Neuronal stem cell (in vitro differentiated cells): ENCODE measurements around the gene HS3ST3B1.
A peak's percentile ranks its signal among the peaks of the same experiment; 100 is the strongest.

Experiments
- DNase-seq: peaks from one replicate; pipeline ENCODE4 v3.0.0-alpha.2; 2013; ENCODE audit warnings: low spot score
- H2AFZ ChIP-seq: one replicate; pipeline ENCODE4 v1.6.1; 2013; ENCODE audit warnings: mild to moderate bottlenecking, low read length, inconsistent platforms
- H2AK5ac ChIP-seq: 2 replicates; pipeline ENCODE4 v1.6.1; 2013; ENCODE audit warnings: low read depth, mild to moderate bottlenecking, inconsistent platforms, low read length, moderate library complexity, mixed read lengths
- H2BK120ac ChIP-seq: 2 replicates; pipeline ENCODE4 v1.6.1; 2013; ENCODE audit warnings: low read depth, mild to moderate bottlenecking, inconsistent platforms, low read length, moderate library complexity, mixed read lengths
- H2BK12ac ChIP-seq: one replicate; pipeline ENCODE4 v1.6.1; 2013; ENCODE audit warnings: low read length, inconsistent platforms
- H2BK15ac ChIP-seq: 2 replicates; pipeline ENCODE4 v1.6.1; 2013; ENCODE audit warnings: mild to moderate bottlenecking, low read length, inconsistent platforms, mixed read lengths
- H2BK5ac ChIP-seq: one replicate; pipeline ENCODE4 v1.6.1; 2013; ENCODE audit warnings: inconsistent platforms, mild to moderate bottlenecking, low read length, moderate library complexity
- H3K14ac ChIP-seq: one replicate; pipeline ENCODE4 v1.6.1; 2013; ENCODE audit warnings: low read length, inconsistent platforms
- H3K18ac ChIP-seq: 2 replicates; pipeline ENCODE4 v1.6.1; 2013; ENCODE audit warnings: low read length, inconsistent platforms
- H3K23ac ChIP-seq: 2 replicates; pipeline ENCODE4 v1.6.1; 2013; ENCODE audit warnings: low read depth, mild to moderate bottlenecking, mixed read lengths, low read length, inconsistent platforms; ENCODE audit not compliant: poor library complexity
- H3K27ac ChIP-seq: replicated peaks from 3 replicates; pipeline ENCODE4 v1.5.1; 2013; ENCODE audit warnings: low read length, inconsistent platforms
- H3K27me3 ChIP-seq, 3 experiments: 2 replicates each; pipeline ENCODE4 v1.6.1; 2013; ENCODE audit warnings: low read length in 3 of 3, mild to moderate bottlenecking in 2 of 3, inconsistent platforms in 1 of 3, low read depth in 1 of 3, mixed read lengths in 1 of 3, moderate library complexity in 1 of 3; ENCODE audit not compliant: control insufficient read depth in 3 of 3, insufficient read depth in 3 of 3
- H3K36me3 ChIP-seq, 2 donors: replicated peaks in 1 of 2; 2 replicates each; pipeline ENCODE4 v1.6.1; 2013; ENCODE audit warnings: low read length in 2 of 2; ENCODE audit not compliant: control insufficient read depth in 2 of 2, insufficient read depth in 2 of 2
- H3K4ac ChIP-seq: 2 replicates; pipeline ENCODE4 v1.6.1; 2013; ENCODE audit warnings: inconsistent platforms, mild to moderate bottlenecking, low read length, moderate library complexity
- H3K4me1 ChIP-seq, 2 donors: 1 replicate in 1 of 2; 2 replicates in 1 of 2; pipeline ENCODE4 v1.6.1; 2013; ENCODE audit warnings: low read length in 2 of 2, low read depth in 1 of 2; ENCODE audit not compliant: control insufficient read depth in 2 of 2, insufficient read depth in 1 of 2
- H3K4me2 ChIP-seq: one replicate; pipeline ENCODE4 v1.6.1; 2013; ENCODE audit warnings: mild to moderate bottlenecking, low read length, inconsistent platforms; ENCODE audit not compliant: insufficient read depth, poor library complexity, severe bottlenecking
- H3K4me3 ChIP-seq, 2 donors: 2 replicates each; pipeline ENCODE4 v1.5.1; 2013; ENCODE audit warnings: low read length in 2 of 2, mild to moderate bottlenecking in 2 of 2, inconsistent platforms in 1 of 2, moderate library complexity in 1 of 2
- H3K79me1 ChIP-seq: one replicate; pipeline ENCODE4 v1.6.1; 2013; ENCODE audit warnings: low read depth, mild to moderate bottlenecking, inconsistent platforms, low read length, moderate library complexity
- H3K9ac ChIP-seq: one replicate; pipeline ENCODE4 v1.6.1; 2013; ENCODE audit warnings: mild to moderate bottlenecking, low read depth, low read length, inconsistent platforms; ENCODE audit not compliant: poor library complexity
- H3K9me3 ChIP-seq, 2 donors: replicated peaks in 1 of 2; 2 replicates each; pipeline versions ENCODE3 to v1.6.1; 2013; ENCODE audit warnings: low read length in 2 of 2, mild to moderate bottlenecking in 2 of 2, inconsistent platforms in 1 of 2, low read depth in 1 of 2, mixed read lengths in 1 of 2, moderate library complexity in 1 of 2; ENCODE audit not compliant: control insufficient read depth in 2 of 2, insufficient read depth in 1 of 2
- H4K8ac ChIP-seq: one replicate; pipeline ENCODE4 v1.6.1; 2013; ENCODE audit warnings: low read depth, mild to moderate bottlenecking, inconsistent platforms, low read length, moderate library complexity
- H4K91ac ChIP-seq: one replicate; pipeline ENCODE4 v1.6.1; 2013; ENCODE audit warnings: low read length, low read depth, mild to moderate bottlenecking, inconsistent platforms; ENCODE audit not compliant: poor library complexity
- WGBS, 2 donors: extraction: QIAGEN DNeasy Blood & Tissue Kit; methylation state at CpG; one replicate each; pipeline ENCODE4 v1.1.7; 2013; ENCODE audit warnings: missing lambda C conversion rate in 2 of 2, mixed read lengths in 1 of 2; ENCODE audit not compliant: insufficient read length in 2 of 2, insufficient replicate concordance in 1 of 2; ENCODE audit errors: extremely low coverage in 2 of 2; 5-methylcytosine and 5-hydroxymethylcytosine counted together

The HS3ST3B1 gene

GRCh38 chr17:14325618-14326167 lies 24.8 kb downstream of the HS3ST3B1 start:
- no peak overlapping the region for H3K18ac ChIP-seq
- peaks cover 0 to 10% of the 10 kb centered on the region in 2 donors for H3K9me3 ChIP-seq
- no peak overlapping the region for H3K4ac ChIP-seq
- WGBS, 2 donors, result no CpG with 5 or more reads among the region's 9 CpGs
- no peak for DNase-seq
- no peak overlapping the region for H3K27ac ChIP-seq
- no peak overlapping the region for H4K91ac ChIP-seq
- H4K8ac ChIP-seq, result no peak overlapping the region
- no peak overlapping the region for H3K4me2 ChIP-seq
- no peak overlapping the region for H2BK15ac ChIP-seq
- H3K27me3 ChIP-seq, result no peaks in the 10 kb centered on the region
- H3K23ac ChIP-seq, result no peak overlapping the region
- H2BK120ac ChIP-seq, result no peak overlapping the region
- H3K14ac ChIP-seq, result no peak overlapping the region
- H3K4me1 ChIP-seq, result peaks cover 32 to 44% of the 10 kb centered on the region in 2 donors
- H2BK12ac ChIP-seq, result no peak overlapping the region
- peaks cover 0 to 69% of the 10 kb centered on the region in 2 donors for H3K36me3 ChIP-seq
- no peak overlapping the region for H2BK5ac ChIP-seq
- H2AFZ ChIP-seq, result no peak overlapping the region
- no peak overlapping the region for H3K9ac ChIP-seq
- H2AK5ac ChIP-seq, result no peak overlapping the region
- no peak overlapping the region for H3K4me3 ChIP-seq
- no peaks in the 10 kb centered on the region for H3K79me1 ChIP-seq

- Histone ChIP-seq H2AK5ac (no peak overlapping the region), H3K9ac (no peak overlapping the region), H2BK12ac (no peak overlapping the region), H4K8ac (no peak overlapping the region), H3K79me1 (no peaks in the 10 kb centered on the region), H3K27me3 (no peaks in the 10 kb centered on the region), H3K27ac (peak overlapping the region; percentile 91), H3K4me3 (peak overlapping the region in 1 of 2 donors; percentile 7), H2BK15ac (no peak overlapping the region), H4K91ac (peak overlapping the region; percentile 31), H3K14ac (no peak overlapping the region), H3K18ac (peak overlapping the region; percentile 29), H2BK120ac (no peak overlapping the region), H3K36me3 (peaks cover 0 to 69% of the 10 kb centered on the region in 2 donors), H3K4me1 (peaks cover 36 to 37% of the 10 kb centered on the region in 2 donors), H2BK5ac (no peak overlapping the region), H2AFZ (no peak overlapping the region), H3K23ac (no peak overlapping the region), H3K4me2 (peak overlapping the region; percentile 46), H3K9me3 (peaks cover 0 to 33% of the 10 kb centered on the region in 2 donors), H3K4ac (no peak overlapping the region)
- WGBS, 2 donors, result no CpG with 5 or more reads among the region's 5 CpGs
- DNase-seq, result no peak
Measured at GRCh38 chr17:14329900-14330491, 29.1 kb downstream of the HS3ST3B1 start.

DNA sequence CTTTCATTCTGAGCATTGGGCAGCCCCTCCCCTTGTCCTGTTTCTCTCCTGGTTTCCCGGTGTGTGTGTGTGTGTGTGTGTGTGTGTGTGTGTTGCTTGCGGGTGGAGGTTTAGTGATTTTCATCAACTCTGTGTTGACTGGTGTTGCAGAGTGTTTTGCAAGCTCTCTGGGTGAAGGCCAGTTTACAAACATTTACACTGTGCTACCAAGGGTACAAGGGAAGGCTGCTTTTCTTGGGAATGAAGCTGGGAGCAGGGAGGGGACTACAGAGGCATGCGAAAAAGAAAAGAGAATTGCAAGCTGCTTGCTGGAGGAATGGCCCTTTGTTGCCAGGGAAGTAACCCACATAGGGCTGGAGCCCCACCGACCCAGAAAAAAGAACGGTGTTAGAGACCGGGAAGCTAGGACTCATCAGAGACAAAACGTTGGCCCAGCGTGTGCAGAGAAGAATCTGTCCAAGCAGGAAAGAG lies 29.6 kb downstream of the HS3ST3B1 start:
- H2AFZ ChIP-seq, result no peak overlapping the region
- H3K18ac ChIP-seq, result peak overlapping the region; percentile 76
- H3K79me1 ChIP-seq, result no peaks in the 10 kb centered on the region
- peaks cover 0 to 35% of the 10 kb centered on the region in 2 donors for H3K9me3 ChIP-seq
- WGBS, 2 donors, result no CpG with 5 or more reads among the region's 8 CpGs
- H2BK120ac ChIP-seq, result no peak overlapping the region
- H3K14ac ChIP-seq, result no peak overlapping the region
- H4K8ac ChIP-seq, result no peak overlapping the region
- peak overlapping the region; percentile 46 for H3K4me2 ChIP-seq
- H3K4me1 ChIP-seq, result peaks cover 36 to 37% of the 10 kb centered on the region in 2 donors
- no peak overlapping the region for H2BK12ac ChIP-seq
- H3K36me3 ChIP-seq, result peaks cover 0 to 69% of the 10 kb centered on the region in 2 donors
- no peak overlapping the region for H2AK5ac ChIP-seq
- peak overlapping the region; percentile 31 for H4K91ac ChIP-seq
- H3K27ac ChIP-seq, result peak overlapping the region; percentile 91
- H2BK5ac ChIP-seq, result no peak overlapping the region
- peak overlapping the region in 1 of 2 donors; percentile 7 for H3K4me3 ChIP-seq
- no peak overlapping the region for H3K9ac ChIP-seq
- DNase-seq, result peak; percentile 59
- H3K23ac ChIP-seq, result no peak overlapping the region
- H3K27me3 ChIP-seq, result no peaks in the 10 kb centered on the region
- H3K4ac ChIP-seq, result no peak overlapping the region
- no peak overlapping the region for H2BK15ac ChIP-seq

DNA sequence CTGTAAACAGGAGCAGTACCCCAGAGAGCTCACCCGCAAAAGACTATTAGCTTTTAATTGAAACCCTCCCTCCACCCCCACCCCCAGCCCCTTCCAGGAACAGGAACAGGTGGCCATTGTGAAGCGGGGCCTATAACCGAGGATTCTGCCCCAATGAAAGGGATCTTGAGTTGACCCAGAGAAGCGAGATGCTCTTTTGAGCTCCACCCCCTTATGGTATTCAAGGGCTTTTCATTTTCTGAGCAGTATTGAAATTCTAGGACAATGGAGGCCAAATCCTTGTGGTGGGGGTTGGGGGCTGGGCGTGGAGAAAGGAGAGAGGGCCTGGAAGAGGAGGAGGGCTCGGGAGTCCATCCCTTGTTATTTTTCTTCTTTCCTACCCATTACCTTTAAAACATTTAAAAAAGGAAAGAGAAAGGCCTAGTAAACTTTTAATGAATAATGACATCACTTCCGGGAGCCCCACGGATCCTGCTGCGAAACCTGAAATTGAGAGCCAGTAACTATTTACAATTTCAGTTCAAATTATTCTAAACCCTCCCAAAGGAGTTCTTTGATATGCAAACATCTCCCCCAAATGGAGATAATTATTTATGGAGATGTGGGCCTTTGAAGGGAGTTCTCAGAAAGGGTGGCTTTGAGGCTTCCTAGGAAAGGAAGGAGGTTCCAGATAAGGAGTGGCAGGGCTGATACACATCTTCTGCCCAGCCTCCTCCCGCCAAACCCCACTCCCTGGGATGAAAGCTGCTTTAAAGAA lies 30.5 kb downstream of the HS3ST3B1 start:
- H3K79me1 ChIP-seq, result peaks cover 2% of the 10 kb centered on the region
- peaks cover 0 to 69% of the 10 kb centered on the region in 2 donors for H3K36me3 ChIP-seq
- H3K27me3 ChIP-seq, result no peaks in the 10 kb centered on the region
- H3K14ac ChIP-seq, result no peak overlapping the region
- H3K4me2 ChIP-seq, result peak overlapping the region; percentile 46
- no peak overlapping the region for H2BK120ac ChIP-seq
- no peak overlapping the region for H3K4me3 ChIP-seq
- H2AK5ac ChIP-seq, result no peak overlapping the region
- no peak overlapping the region for H4K91ac ChIP-seq
- peaks cover 32 to 37% of the 10 kb centered on the region in 2 donors for H3K4me1 ChIP-seq
- no peak overlapping the region for H3K4ac ChIP-seq
- WGBS, 2 donors, result no CpG with 5 or more reads among the region's 10 CpGs
- H2AFZ ChIP-seq, result peak overlapping the region; percentile 1
- no peak overlapping the region for H2BK15ac ChIP-seq
- no peak overlapping the region for H3K23ac ChIP-seq
- DNase-seq, result peak; percentile 71
- H2BK12ac ChIP-seq, result no peak overlapping the region
- peak overlapping the region; percentile 91 for H3K27ac ChIP-seq
- no peak overlapping the region for H2BK5ac ChIP-seq
- H3K9me3 ChIP-seq, result peaks cover 0 to 29% of the 10 kb centered on the region in 2 donors
- no peak overlapping the region for H3K18ac ChIP-seq
- no peak overlapping the region for H4K8ac ChIP-seq
- no peak overlapping the region for H3K9ac ChIP-seq
